ENCODE measurements around the gene ZNF124.

DNA sequence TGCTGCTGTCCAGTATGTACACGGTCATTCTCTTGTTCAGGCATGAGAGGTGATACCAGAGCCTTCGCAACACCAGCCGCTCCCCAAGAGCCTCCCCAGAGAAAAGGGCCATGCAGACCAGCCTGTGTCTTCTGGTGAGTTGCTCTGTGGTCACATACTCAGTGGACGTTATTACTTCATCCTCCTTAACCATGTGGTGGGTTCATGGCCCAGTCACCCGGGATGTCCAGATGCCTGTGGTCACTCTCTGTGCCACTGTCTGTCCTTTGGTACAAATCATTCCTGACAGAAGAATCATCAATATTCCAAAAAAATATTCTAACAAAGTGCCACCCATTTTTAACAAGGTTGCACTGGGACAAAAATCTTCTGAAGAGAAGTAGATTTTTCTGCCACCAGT, 8.8 kb upstream of the ZNF124 start:
- TF ChIP-seq SIN3A (IDR thresholded peaks at IDR 0.05; ENCODE audit: borderline replicate concordance, insufficient read depth, low read length) (no peak), FOXP2 (optimal IDR thresholded peaks at IDR 0.05; ENCODE audit: borderline replicate concordance, extremely low read depth, extremely low read length, insufficient read depth) (no peak)
- TF ChIP-seq, protein P1, sequence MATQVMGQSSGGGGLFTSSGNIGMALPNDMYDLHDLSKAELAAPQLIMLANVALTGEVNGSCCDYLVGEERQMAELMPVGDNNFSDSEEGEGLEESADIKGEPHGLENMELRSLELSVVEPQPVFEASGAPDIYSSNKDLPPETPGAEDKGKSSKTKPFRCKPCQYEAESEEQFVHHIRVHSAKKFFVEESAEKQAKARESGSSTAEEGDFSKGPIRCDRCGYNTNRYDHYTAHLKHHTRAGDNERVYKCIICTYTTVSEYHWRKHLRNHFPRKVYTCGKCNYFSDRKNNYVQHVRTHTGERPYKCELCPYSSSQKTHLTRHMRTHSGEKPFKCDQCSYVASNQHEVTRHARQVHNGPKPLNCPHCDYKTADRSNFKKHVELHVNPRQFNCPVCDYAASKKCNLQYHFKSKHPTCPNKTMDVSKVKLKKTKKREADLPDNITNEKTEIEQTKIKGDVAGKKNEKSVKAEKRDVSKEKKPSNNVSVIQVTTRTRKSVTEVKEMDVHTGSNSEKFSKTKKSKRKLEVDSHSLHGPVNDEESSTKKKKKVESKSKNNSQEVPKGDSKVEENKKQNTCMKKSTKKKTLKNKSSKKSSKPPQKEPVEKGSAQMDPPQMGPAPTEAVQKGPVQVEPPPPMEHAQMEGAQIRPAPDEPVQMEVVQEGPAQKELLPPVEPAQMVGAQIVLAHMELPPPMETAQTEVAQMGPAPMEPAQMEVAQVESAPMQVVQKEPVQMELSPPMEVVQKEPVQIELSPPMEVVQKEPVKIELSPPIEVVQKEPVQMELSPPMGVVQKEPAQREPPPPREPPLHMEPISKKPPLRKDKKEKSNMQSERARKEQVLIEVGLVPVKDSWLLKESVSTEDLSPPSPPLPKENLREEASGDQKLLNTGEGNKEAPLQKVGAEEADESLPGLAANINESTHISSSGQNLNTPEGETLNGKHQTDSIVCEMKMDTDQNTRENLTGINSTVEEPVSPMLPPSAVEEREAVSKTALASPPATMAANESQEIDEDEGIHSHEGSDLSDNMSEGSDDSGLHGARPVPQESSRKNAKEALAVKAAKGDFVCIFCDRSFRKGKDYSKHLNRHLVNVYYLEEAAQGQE (IDR thresholded peaks at IDR 0.05; ENCODE audit: insufficient read depth in 1 of 2, low read depth in 2 of 2, low read length in 2 of 2) = no peak

Measured in PFSK-1 (cell line).